K562 (cell line): ENCODE measurements around the gene MBOAT1. TPM values are rescaled to one million over a fixed set of nuclear protein-coding genes. Genes with fewer than 3 reads are reported as not detected.

ENCODE experiments used
- ADNP ChIP-seq: fragments of 200-800 bp; sonication (Bioruptor generic); IDR thresholded peaks from 2 replicates; pipeline ENCODE4 v1.6.1; 2016; ENCODE audit warnings: missing genetic modification characterization, missing compliant biosample characterization
- E2F1 ChIP-seq: sonication (generic); formaldehyde crosslinking; IDR thresholded peaks from 2 replicates; pipeline ENCODE4 v1.8.1; 2023; ENCODE audit warnings: mild to moderate bottlenecking, missing genetic modification reagents, moderate library complexity
- MNT ChIP-seq, 2 experiments: fragments of 450-650 bp; conservative IDR thresholded peaks; 2 replicates each; pipeline ENCODE4 v1.6.1; 2017; ENCODE audit warnings: mild to moderate bottlenecking in 2 of 2, moderate library complexity in 2 of 2
- PHB2 ChIP-seq: fragments of 450-650 bp; IDR thresholded peaks from 2 replicates; pipeline ENCODE4 v1.6.1; 2017; ENCODE audit warnings: low read depth
- SMARCA4 ChIP-seq: fragments of 450-650 bp; IDR thresholded peaks from 2 replicates; pipeline ENCODE4 v1.6.1; 2016
- TCF7L2 ChIP-seq: fragments of 150-350 bp; IDR thresholded peaks from 2 replicates; pipeline ENCODE4 v1.6.1; 2016; ENCODE audit warnings: low read depth, mild to moderate bottlenecking, low read length, moderate library complexity
- ZNF12 ChIP-seq: sonication (generic); formaldehyde crosslinking; IDR thresholded peaks from 2 replicates; pipeline ENCODE4 v1.4.0; 2020; ENCODE audit warnings: mild to moderate bottlenecking, missing genetic modification reagents
- ZNF124 ChIP-seq: sonication (generic); formaldehyde crosslinking; IDR thresholded peaks from 2 replicates; pipeline ENCODE4 v1.8.1; 2022; ENCODE audit warnings: missing genetic modification reagents
- ZNF134 ChIP-seq: fragments of 250-450 bp; sonication (Bioruptor Pico); conservative IDR thresholded peaks from 2 replicates; pipeline ENCODE4 v1.4.0; 2020
- polyA plus RNA-seq, 8 experiments: library from polyadenylated mRNA; depleted of rRNA in 4 of 8; stranded (reverse) in 5 of 8; unstranded in 3 of 8; fragments of >200 nt; fragmentation: Nextera tagmentation in 2 of 8; fragmentation: Illumina TruSeq in 1 of 8; extraction: Ambion mirVana in 2 of 8; extraction: Trizol in 1 of 8; gene quantifications; 2 replicates each; pipeline versions ENCODE4 v1.2.1 to v1.2.3, GENCODE V29; 2011 to 2014; ENCODE audit warnings: inconsistent platforms in 1 of 8, missing spikeins in 1 of 8
- total RNA-seq, 7 experiments: library from RNA; depleted of rRNA in 6 of 7; stranded (reverse); fragments of >200 nt in 6 of 7; fragmentation: Illumina TruSeq in 2 of 7; extraction: Trizol in 2 of 7; gene quantifications; 2 replicates each; pipeline versions ENCODE4 v1.2.1 to v1.2.3, GENCODE V29; 2011 to 2021; ENCODE audit warnings: low replicate concordance in 1 of 7
- TF ChIP-seq, protein P1 (sequence below): fragments of 150-350 bp; IDR thresholded peaks from 2 replicates; pipeline ENCODE4 v1.6.1; 2014; ENCODE audit warnings: low read depth, mild to moderate bottlenecking, low read length, borderline replicate concordance
- TF ChIP-seq, protein P2 (sequence below): sonication (generic); formaldehyde crosslinking; IDR thresholded peaks from 2 replicates; pipeline ENCODE4 v1.8.1; 2023; ENCODE audit warnings: mild to moderate bottlenecking, missing genetic modification reagents
- TF ChIP-seq, protein P3 (sequence below): fragments of 250-450 bp; sonication (Bioruptor Pico); IDR thresholded peaks from 2 replicates; pipeline ENCODE4 v1.8.0; 2021; ENCODE audit warnings: borderline replicate concordance, mild to moderate bottlenecking, moderate library complexity; ENCODE audit not compliant: poor library complexity, severe bottlenecking

MBOAT1 gene
- total and polyA plus RNA-seq, 9 of the 15 experiments (the other 6 are each of a cell fraction or from before 2014, with no cell fraction given) = 0.13 to 16.5 (median 10.3) TPM

GRCh38 chr6:20213271-20213798, 1.1 kb upstream of the MBOAT1 start (continued):
- TF ChIP-seq SMARCA4 (peak; percentile 83), MNT (conservative IDR thresholded peaks at IDR 0.05) (peak in 1 of 2 experiments; percentile 55; a peak in 2 of 4 replicates), ZNF134 (CRISPR knock-in tag) (no peak), E2F1 (CRISPR knock-in tag) (no peak), ZNF12 (CRISPR knock-in tag) (no peak), TCF7L2 (no peak), ZNF124 (no peak), ADNP (no peak), PHB2 (no peak)
- TF ChIP-seq, protein P1, sequence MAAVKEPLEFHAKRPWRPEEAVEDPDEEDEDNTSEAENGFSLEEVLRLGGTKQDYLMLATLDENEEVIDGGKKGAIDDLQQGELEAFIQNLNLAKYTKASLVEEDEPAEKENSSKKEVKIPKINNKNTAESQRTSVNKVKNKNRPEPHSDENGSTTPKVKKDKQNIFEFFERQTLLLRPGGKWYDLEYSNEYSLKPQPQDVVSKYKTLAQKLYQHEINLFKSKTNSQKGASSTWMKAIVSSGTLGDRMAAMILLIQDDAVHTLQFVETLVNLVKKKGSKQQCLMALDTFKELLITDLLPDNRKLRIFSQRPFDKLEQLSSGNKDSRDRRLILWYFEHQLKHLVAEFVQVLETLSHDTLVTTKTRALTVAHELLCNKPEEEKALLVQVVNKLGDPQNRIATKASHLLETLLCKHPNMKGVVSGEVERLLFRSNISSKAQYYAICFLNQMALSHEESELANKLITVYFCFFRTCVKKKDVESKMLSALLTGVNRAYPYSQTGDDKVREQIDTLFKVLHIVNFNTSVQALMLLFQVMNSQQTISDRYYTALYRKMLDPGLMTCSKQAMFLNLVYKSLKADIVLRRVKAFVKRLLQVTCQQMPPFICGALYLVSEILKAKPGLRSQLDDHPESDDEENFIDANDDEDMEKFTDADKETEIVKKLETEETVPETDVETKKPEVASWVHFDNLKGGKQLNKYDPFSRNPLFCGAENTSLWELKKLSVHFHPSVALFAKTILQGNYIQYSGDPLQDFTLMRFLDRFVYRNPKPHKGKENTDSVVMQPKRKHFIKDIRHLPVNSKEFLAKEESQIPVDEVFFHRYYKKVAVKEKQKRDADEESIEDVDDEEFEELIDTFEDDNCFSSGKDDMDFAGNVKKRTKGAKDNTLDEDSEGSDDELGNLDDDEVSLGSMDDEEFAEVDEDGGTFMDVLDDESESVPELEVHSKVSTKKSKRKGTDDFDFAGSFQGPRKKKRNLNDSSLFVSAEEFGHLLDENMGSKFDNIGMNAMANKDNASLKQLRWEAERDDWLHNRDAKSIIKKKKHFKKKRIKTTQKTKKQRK = no peak
- TF ChIP-seq, protein P2, sequence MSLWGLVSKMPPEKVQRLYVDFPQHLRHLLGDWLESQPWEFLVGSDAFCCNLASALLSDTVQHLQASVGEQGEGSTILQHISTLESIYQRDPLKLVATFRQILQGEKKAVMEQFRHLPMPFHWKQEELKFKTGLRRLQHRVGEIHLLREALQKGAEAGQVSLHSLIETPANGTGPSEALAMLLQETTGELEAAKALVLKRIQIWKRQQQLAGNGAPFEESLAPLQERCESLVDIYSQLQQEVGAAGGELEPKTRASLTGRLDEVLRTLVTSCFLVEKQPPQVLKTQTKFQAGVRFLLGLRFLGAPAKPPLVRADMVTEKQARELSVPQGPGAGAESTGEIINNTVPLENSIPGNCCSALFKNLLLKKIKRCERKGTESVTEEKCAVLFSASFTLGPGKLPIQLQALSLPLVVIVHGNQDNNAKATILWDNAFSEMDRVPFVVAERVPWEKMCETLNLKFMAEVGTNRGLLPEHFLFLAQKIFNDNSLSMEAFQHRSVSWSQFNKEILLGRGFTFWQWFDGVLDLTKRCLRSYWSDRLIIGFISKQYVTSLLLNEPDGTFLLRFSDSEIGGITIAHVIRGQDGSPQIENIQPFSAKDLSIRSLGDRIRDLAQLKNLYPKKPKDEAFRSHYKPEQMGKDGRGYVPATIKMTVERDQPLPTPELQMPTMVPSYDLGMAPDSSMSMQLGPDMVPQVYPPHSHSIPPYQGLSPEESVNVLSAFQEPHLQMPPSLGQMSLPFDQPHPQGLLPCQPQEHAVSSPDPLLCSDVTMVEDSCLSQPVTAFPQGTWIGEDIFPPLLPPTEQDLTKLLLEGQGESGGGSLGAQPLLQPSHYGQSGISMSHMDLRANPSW (CRISPR knock-in tag) = no peak
- TF ChIP-seq, protein P3, sequence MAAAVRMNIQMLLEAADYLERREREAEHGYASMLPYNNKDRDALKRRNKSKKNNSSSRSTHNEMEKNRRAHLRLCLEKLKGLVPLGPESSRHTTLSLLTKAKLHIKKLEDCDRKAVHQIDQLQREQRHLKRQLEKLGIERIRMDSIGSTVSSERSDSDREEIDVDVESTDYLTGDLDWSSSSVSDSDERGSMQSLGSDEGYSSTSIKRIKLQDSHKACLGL (CRISPR knock-in tag) = no peak
